HG02571 (cell line): ENCODE data around the gene SPTBN5.

Experiments used
- ATAC-seq: cut with Tn5 transposase; IDR thresholded peaks from one replicate; pipeline ENCODE4 v1.9.1; 2021; ENCODE audit warnings: mild to moderate bottlenecking, moderate library complexity; ENCODE audit not compliant: unreplicated experiment

The SPTBN5 gene

GRCh38 chr15:41926185-41927056 lies 32.6 kb upstream of the SPTBN5 start:
- ATAC-seq, result no peak

GRCh38 chr15:41925086-41925608 lies 31.3 kb upstream of the SPTBN5 start:
- ATAC-seq, result no peak

- ATAC-seq, result no peak
Observed at GRCh38 chr15:41923401-41923997, 29.6 kb upstream of the SPTBN5 start.

DNA sequence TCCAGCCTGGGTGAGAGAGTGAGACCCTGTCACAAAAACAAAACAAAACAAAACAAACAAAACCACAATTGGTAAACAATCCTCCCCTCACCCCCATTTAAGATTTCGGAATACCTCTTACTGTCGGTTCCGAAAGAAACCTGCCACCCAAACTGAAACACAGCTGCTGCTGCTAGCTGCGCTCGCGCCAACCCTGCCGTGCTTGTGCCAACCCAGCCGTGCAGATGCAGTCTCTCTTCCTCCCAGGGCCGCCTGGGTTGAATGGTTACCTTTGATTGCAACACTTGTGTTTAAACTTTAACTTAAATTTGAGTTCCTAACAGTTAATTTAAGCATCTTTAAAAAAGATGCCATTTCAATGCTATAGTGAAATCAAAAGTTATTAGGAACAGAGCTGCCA lies 28.5 kb upstream of the SPTBN5 start:
- no peak for ATAC-seq

GRCh38 chr15:41921639-41922038 lies 27.8 kb upstream of the SPTBN5 start:
- no peak for ATAC-seq

DNA sequence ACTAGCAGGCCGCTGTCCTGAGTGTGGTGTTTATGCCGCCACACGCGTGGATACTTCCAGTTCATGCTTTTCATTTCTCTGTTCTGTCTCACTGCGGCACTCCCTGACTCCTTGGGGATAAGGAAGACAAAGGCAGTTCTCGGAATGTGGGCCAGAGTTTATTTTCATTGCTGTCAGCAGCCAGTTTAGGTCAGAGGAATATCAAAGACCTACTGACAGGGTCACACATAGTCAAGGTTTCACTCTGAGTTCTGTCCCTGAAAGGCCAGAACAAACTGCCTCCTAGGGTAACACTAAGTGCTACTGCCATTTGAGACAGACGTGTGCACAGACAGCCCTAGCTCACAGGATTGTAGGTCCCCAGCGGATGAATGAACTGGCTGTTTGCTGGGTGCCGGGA lies 27.3 kb upstream of the SPTBN5 start:
- no peak for ATAC-seq

- ATAC-seq, result no peak
Observed at GRCh38 chr15:41919954-41920538, 26.2 kb upstream of the SPTBN5 start.

- ATAC-seq, result no peak
Observed at GRCh38 chr15:41919201-41919820, 25.5 kb upstream of the SPTBN5 start.

DNA sequence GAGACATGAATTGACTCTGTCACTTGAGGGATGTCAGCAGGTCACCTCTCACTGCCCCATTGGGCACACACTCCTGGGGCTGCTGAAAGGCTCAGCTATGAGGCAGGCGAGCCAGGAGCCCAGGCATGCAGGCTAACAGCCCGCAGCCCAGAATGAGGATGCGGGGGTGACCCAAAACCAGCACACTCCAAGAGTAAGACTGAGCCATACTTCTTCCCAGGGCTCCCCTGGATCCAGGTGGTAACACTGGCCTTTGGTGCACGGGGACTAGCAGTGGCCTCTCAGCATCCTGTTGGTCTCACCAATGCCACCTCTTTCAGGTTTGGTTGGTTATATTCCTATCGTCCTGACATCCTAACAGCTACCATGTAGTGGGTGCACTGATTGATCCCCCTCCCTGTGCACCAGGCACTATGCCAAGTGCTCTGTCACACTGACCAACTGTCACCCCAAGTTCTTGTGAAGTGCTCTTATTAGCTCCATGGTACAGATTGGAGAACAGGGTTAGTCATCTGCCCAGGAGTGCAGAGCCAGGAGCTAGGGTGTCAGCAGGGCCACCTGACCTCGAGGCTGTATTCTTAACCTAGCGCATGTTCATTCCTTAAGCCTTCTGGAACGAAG lies 24.8 kb upstream of the SPTBN5 start:
- ATAC-seq, result no peak

DNA sequence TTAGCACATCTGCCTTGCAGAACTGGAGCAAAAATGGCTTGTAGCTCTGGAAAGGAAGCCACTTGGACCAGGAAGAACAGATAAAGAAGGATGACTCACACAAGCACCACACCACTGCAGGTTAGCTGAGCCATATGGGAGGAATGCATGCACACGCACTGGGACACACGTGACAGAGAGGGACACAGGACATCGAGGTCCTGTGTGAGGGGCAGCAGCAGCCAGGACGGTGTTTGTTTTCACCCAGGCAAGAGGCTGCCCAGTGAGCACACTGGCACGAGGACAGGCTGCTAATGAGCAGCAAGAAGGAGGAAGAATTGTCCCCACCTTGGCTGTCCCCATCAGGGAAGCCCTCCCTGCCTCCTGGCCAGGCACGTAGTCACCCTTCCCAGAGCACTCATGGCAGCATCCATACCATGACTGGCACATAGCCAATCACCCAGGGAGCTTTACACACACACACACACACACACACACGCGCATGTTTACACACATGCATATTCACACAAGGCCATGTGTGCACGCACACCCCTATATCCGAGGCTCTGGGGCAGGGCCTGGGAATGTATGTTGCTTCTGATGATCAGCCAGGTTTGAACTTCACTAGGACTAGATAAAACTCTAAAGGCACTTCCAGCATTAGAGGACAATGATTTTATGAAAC lies 24.0 kb upstream of the SPTBN5 start:
- no peak for ATAC-seq

DNA sequence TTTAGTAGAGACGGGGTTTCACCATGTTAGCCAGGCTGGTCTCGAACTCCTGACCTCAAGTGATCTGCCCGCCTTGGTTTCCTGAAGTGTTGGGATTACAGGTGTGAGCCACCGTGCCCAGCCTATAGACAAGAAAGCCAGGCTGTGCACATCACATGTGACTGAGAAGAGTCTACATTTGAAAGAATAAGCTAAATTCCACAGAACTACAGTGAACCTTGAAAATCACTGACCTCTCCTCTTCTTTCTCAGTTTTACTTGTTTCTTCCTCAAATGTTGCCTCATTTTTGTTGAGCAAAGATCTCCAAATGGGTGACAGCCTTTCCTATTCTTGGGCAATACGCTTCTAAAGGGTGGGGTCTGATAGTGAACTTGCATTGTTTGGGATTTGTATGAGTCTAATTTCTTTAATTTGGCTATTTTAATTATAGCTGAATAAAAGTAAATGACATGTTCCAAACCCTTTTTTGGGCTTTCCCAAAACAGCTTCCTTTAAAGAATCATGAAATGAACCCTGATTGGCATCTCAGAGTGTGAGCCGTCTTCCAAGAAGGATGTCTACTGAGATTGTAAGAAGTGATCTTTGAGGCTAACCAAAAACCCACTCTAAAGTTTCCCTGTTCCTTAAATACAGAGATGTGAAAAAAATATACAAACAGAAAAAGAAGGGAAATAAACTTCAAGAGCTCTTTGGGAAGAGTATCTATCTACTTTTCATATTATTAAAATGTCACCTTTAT lies 21.6 kb upstream of the SPTBN5 start:
- no peak for ATAC-seq

GRCh38 chr15:41914411-41914810 lies 20.6 kb upstream of the SPTBN5 start:
- ATAC-seq, result no peak

DNA sequence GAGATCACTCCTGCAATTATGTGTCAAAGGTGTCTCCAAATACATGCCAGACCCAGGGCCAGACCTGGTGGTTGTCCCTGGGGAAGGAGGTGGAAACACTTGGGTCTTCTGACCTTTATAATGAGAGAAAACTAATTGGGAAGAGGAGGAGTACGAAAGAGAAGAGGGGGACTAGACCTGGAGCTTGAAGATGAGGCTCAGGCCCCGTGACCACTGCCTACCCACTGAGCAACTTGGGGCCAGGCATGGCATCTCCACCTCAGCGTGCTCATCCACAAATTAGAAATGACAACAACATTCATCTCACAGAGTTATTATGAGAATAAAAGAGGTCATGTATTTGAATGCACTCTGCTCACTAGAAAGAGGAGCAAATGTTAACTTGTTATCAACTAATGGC lies 19.4 kb upstream of the SPTBN5 start:
- no peak for ATAC-seq

- ATAC-seq, result no peak
Observed at GRCh38 chr15:41911691-41912345, 18.0 kb upstream of the SPTBN5 start.

GRCh38 chr15:41908736-41909461 lies 15.0 kb upstream of the SPTBN5 start:
- ATAC-seq, result no peak

GRCh38 chr15:41907141-41907540 lies 13.3 kb upstream of the SPTBN5 start:
- ATAC-seq, result no peak

GRCh38 chr15:41906608-41907007 lies 12.8 kb upstream of the SPTBN5 start:
- no peak for ATAC-seq

DNA sequence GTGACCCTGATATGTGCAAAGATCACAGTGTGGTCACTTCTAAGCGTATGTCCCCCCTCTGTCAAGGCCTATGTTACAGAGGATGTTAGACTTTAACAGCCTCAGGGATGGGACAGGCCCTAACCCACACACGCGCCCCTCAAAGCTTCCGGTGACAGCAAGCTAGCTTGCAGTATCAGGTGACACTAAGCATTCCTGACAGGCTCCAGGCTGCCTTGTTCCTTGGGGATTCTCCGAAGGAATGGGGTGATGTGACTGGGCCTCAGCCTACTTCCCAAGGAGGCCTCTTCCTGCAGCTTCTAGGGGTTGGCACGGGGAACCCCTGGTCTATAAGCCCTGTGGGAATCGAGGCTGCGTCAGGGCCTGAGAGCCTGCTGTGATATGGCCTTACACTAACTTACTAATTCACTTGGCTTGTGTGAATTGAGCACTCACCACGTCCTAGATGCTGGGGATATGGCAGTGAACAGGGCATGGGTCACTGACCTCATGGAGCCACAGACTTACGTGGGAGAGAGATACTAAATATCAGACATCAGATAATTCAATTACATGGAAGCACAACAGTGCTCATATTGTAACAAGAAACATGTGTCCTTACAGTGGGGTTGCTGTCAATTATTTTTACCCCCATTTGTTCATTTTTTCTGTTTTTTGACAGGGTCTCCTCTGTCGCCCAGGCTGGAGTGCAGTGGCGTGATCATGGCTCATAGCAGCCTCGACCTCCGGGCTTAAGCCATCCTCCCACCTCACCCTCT lies 11.4 kb upstream of the SPTBN5 start:
- no peak for ATAC-seq
